ENCODE measurements around the gene CFAP97. TPM values are rescaled to one million over a fixed set of nuclear protein-coding genes. Genes with fewer than 3 reads are reported as not detected.

Gene CFAP97
- 39.4 TPM for total RNA-seq
- polyA plus RNA-seq (ENCODE audit: insufficient read depth, low read depth, low replicate concordance): 8.0 TPM
- long read RNA-seq, donor 1, full-length matches to known transcripts: 3 of 11 reads
- long read RNA-seq, donor 1, partial matches to known transcripts: 8 of 11 reads
- long read RNA-seq, donor 1, other reads (novel, unspliced or antisense): 0 of 11 reads
- long read RNA-seq, donor 2, full-length matches to known transcripts: 3 of 12 reads
- long read RNA-seq, donor 2, partial matches to known transcripts: 9 of 12 reads
- long read RNA-seq, donor 2, other reads (novel, unspliced or antisense): 0 of 12 reads
- long read RNA-seq, donor 3, full-length matches to known transcripts: 6 of 81 reads
- long read RNA-seq, donor 3, partial matches to known transcripts: 75 of 81 reads
- long read RNA-seq, donor 3, other reads (novel, unspliced or antisense): 0 of 81 reads
- long read RNA-seq, donor 4, full-length matches to known transcripts: 4 of 4 reads
- long read RNA-seq, donor 4, partial matches to known transcripts: 0 of 4 reads
- long read RNA-seq, donor 4, other reads (novel, unspliced or antisense): 0 of 4 reads
- long read RNA-seq, donor 5: 0 reads
- long read RNA-seq, donor 6, full-length matches to known transcripts: 3 of 17 reads
- long read RNA-seq, donor 6, partial matches to known transcripts: 14 of 17 reads
- long read RNA-seq, donor 6, other reads (novel, unspliced or antisense): 0 of 17 reads
- long read RNA-seq, donor 7, full-length matches to known transcripts: 12 of 35 reads
- long read RNA-seq, donor 7, partial matches to known transcripts: 12 of 35 reads
- long read RNA-seq, donor 7, other reads (novel, unspliced or antisense): 11 of 35 reads
- long read RNA-seq, donor 8, full-length matches to known transcripts: 1 of 8 reads
- long read RNA-seq, donor 8, partial matches to known transcripts: 7 of 8 reads
- long read RNA-seq, donor 8, other reads (novel, unspliced or antisense): 0 of 8 reads
- long read RNA-seq, donor 9, full-length matches to known transcripts: 2 of 2 reads
- long read RNA-seq, donor 9, partial matches to known transcripts: 0 of 2 reads
- long read RNA-seq, donor 9, other reads (novel, unspliced or antisense): 0 of 2 reads
- long read RNA-seq, donor 10, full-length matches to known transcripts: 6 of 15 reads
- long read RNA-seq, donor 10, partial matches to known transcripts: 9 of 15 reads
- long read RNA-seq, donor 10, other reads (novel, unspliced or antisense): 0 of 15 reads

DNA sequence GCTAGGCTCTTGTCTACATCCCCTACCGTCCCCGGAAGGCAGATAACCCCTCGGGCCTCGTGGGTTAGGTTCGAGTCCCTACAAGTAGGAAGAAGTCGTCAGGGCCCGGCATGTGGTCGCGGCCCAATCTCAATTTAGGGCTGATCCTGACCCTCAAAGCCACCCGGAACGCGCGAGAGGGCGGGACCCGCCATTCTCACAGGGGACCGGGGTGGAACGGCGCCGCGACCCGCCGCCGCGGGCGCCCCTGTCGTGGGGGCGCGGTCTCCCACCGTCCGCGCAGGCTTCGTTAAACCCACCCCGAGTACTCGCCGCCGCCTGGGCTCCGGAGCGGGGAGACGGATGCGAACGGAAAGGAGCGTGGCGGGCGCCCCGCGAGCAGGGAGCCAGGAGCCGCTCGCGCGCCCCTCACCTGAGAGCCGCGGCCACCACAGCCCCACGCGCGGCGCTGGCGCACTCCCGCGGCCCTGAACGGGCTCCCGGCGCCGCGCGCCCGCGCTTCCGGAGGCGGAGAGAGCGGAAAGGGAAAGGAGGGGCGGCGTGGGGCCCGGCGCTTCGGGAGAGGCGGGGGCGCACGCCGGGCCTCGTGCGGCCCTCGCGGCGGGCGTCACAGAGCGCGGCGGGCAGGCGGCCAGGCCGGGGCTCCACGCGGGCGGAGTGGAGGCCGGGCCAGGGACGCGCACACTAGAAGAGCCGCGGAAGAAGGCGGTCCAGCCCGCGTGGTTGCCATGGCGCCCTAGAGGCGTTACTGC, at the start of gene CFAP97:
Gene CFAP97, minus strand, starts transcription at position 515 of the 752 bp plus-strand sequence. CDS start 12,804 bp downstream, outside the sequence.
- no peak for FAIRE-seq

DNA sequence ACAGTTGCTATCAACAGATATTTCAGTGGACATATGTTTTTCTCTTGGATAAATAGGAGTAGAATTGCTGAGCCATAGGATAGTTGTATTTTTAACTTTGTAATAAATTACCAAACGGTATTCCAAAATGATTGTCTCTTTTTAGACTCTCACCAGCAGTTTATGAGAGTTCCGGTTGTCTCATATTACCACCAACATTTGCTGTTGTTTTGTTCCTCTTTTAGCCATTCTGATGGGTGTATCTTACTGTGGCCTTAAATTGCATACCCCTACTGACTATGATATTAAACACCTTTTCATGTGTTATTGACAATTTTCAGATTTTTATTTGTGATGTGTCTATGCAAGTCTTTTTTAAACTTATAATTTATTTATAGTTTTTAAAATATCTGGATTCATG, 45.3 kb upstream of the CFAP97 start:
- intact Hi-C loops (cut with DNase I): no loop called here
- H3K9me3 ChIP-seq (ENCODE audit: control insufficient read depth in 2 of 3, insufficient read depth in 1 of 3, low read length in 3 of 3): no peaks in the 10 kb centered on the region
- FAIRE-seq (no peak), DNase-seq (no peak)
- H3K9ac ChIP-seq (ENCODE audit: low read length in 3 of 3): no peak overlapping the region
- H3K27me3 ChIP-seq (ENCODE audit: control insufficient read depth, insufficient read depth, low read length): no peaks in the 10 kb centered on the region
- TF ChIP-seq, protein P1, sequence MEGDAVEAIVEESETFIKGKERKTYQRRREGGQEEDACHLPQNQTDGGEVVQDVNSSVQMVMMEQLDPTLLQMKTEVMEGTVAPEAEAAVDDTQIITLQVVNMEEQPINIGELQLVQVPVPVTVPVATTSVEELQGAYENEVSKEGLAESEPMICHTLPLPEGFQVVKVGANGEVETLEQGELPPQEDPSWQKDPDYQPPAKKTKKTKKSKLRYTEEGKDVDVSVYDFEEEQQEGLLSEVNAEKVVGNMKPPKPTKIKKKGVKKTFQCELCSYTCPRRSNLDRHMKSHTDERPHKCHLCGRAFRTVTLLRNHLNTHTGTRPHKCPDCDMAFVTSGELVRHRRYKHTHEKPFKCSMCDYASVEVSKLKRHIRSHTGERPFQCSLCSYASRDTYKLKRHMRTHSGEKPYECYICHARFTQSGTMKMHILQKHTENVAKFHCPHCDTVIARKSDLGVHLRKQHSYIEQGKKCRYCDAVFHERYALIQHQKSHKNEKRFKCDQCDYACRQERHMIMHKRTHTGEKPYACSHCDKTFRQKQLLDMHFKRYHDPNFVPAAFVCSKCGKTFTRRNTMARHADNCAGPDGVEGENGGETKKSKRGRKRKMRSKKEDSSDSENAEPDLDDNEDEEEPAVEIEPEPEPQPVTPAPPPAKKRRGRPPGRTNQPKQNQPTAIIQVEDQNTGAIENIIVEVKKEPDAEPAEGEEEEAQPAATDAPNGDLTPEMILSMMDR (IDR thresholded peaks at IDR 0.05; ENCODE audit: borderline replicate concordance, extremely low read depth, insufficient read depth): no peak
- H3K36me3 ChIP-seq (ENCODE audit: control insufficient read depth in 2 of 3, insufficient read depth in 3 of 3, low read length in 3 of 3): no peaks in the 10 kb centered on the region
- H3K4me3 ChIP-seq (ENCODE audit: low read length in 3 of 3): no peak overlapping the region
- H3K27ac ChIP-seq (ENCODE audit: low read depth in 2 of 2, low read length in 2 of 2): no peak overlapping the region
- peaks cover 0 to 3% (median 0%) of the 10 kb centered on the region in 3 donors for H3K4me1 ChIP-seq (ENCODE audit: control insufficient read depth in 2 of 3, insufficient read depth in 2 of 3, low read depth in 1 of 3, low read length in 3 of 3)

More for the DNA sequence above, at the start of gene CFAP97:
- peak within 1 kb of the TSS; percentile 93 to 96 for H3K27ac ChIP-seq (ENCODE audit: low read depth in 2 of 2, low read length in 2 of 2)
- H3K27me3 ChIP-seq (ENCODE audit: control insufficient read depth, insufficient read depth, low read length): no peaks in the 10 kb centered on the region
- peak within 1 kb of the TSS; percentile 50 to 72 (median 68) for H3K4me3 ChIP-seq (ENCODE audit: low read length in 3 of 3)
- peak within 1 kb of the TSS; percentile 40 to 84 (median 48) for H3K9ac ChIP-seq (ENCODE audit: low read length in 3 of 3)
- no peaks in the 10 kb centered on the region for H3K9me3 ChIP-seq (ENCODE audit: control insufficient read depth in 2 of 3, insufficient read depth in 1 of 3, low read length in 3 of 3)
- H3K4me1 ChIP-seq (ENCODE audit: control insufficient read depth in 2 of 3, insufficient read depth in 2 of 3, low read depth in 1 of 3, low read length in 3 of 3): peaks cover 3 to 10% (median 6%) of the 10 kb centered on the region in 3 donors
- H3K36me3 ChIP-seq (ENCODE audit: control insufficient read depth in 2 of 3, insufficient read depth in 3 of 3, low read length in 3 of 3): no peaks in the 10 kb centered on the region
- DNase-seq: peak; percentile 79 to 98 (median 90)
- intact Hi-C loops (cut with DNase I): no loop called here
- TF ChIP-seq, protein P1 (IDR thresholded peaks at IDR 0.05; ENCODE audit: borderline replicate concordance, extremely low read depth, insufficient read depth): peak; percentile 6

DNA sequence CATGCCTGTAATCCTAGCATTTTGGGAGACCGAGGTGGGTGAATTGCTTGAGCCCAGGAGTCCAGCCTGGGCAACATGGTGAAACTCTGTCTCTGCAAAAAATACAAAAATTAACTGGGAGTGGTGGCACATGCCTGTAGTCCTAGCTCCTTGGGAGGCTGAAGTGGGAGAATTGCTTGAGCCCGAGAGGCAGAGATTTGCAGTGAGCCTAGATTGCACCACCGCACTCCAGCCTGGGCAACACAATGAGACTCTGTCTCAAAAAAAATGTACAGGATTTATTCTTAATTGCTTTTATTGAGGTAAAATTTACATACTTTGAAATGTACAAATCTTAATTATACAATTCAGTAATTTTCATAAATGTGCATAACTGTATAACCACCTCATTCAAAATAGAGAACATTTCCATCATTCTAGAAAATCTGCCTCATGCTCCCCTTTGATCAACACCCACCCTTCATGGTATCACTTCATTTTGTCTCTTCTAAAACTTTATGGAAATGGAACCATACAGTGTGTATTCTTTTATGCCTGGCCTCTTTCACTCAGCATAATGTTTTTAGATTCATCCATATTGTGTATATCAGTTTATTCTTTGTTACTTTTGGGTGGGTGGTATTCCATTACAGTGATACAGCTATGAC, 44.7 kb upstream of the CFAP97 start:
- DNase-seq (no peak), FAIRE-seq (no peak)
- Histone ChIP-seq H3K36me3 (ENCODE audit: control insufficient read depth in 2 of 3, insufficient read depth in 3 of 3, low read length in 3 of 3) (no peaks in the 10 kb centered on the region), H3K9ac (ENCODE audit: low read length in 3 of 3) (no peak overlapping the region), H3K27me3 (ENCODE audit: control insufficient read depth, insufficient read depth, low read length) (no peaks in the 10 kb centered on the region), H3K4me3 (ENCODE audit: low read length in 3 of 3) (no peak overlapping the region), H3K27ac (ENCODE audit: low read depth in 2 of 2, low read length in 2 of 2) (no peak overlapping the region), H3K4me1 (ENCODE audit: control insufficient read depth in 2 of 3, insufficient read depth in 2 of 3, low read depth in 1 of 3, low read length in 3 of 3) (peaks cover 0 to 3% (median 0%) of the 10 kb centered on the region in 3 donors), H3K9me3 (ENCODE audit: control insufficient read depth in 2 of 3, insufficient read depth in 1 of 3, low read length in 3 of 3) (no peaks in the 10 kb centered on the region)
- intact Hi-C loops (cut with DNase I): no loop called here
- TF ChIP-seq, protein P1 (IDR thresholded peaks at IDR 0.05; ENCODE audit: borderline replicate concordance, extremely low read depth, insufficient read depth): no peak

Measured in kidney (tissue), 22 donors.